ENCODE measurements around the gene TRIP10. TPM values are rescaled to one million over a fixed set of nuclear protein-coding genes. Genes with fewer than 3 reads are reported as not detected.

The TRIP10 gene
- total and polyA plus RNA-seq, 8 donors = 30.1 to 111 (median 66.8) TPM

DNA sequence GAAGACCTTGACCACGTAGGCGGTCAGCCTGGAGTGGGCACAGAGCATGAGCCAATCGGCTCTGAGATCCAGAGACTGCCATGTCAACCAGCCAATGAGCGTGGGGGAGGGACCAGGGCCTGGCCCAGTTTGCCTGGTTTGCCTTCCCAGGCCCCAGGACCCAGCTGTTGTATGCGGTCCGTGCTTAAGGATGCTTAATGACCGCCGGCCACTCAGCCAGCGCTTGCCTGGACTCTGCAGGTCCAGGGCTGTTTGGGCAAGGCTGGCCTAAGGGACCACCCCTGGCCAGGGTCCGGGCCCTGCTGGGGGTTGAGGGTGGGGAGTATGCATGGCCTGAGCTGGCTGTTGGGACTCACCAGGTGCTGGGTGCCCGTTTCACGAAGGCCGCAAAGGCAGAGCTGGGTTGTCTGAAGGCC lies 46.4 kb upstream of the TRIP10 start:
- Histone ChIP-seq H3K27ac (no peak overlapping the region), H3K36me3 (peaks cover 0 to 19% (median 8%) of the 10 kb centered on the region in 4 donors), H3K4me1 (no peaks in the 10 kb centered on the region), H3K4me3 (no peak overlapping the region), H3K9me3 (no peaks in the 10 kb centered on the region), H3K27me3 (peaks cover 0 to 13% (median 0%) of the 10 kb centered on the region in 3 donors)
- 88 to 97% (median 91%) methylated on average over 10 to 13 of the region's 13 CpGs for WGBS, 5 donors
- no peak for DNase-seq
- intact Hi-C loops (cut with DNase I; ENCODE audit: low total_unique reads) = no loop called here
- no peak for TF ChIP-seq CTCF (IDR thresholded peaks at IDR 0.05)
- no peak for TF ChIP-seq POLR2AphosphoS5 (IDR thresholded peaks at IDR 0.05)
- no peak for TF ChIP-seq EP300 (IDR thresholded peaks at IDR 0.05)
- TF ChIP-seq POLR2A (IDR thresholded peaks at IDR 0.05) = no peak

DNA sequence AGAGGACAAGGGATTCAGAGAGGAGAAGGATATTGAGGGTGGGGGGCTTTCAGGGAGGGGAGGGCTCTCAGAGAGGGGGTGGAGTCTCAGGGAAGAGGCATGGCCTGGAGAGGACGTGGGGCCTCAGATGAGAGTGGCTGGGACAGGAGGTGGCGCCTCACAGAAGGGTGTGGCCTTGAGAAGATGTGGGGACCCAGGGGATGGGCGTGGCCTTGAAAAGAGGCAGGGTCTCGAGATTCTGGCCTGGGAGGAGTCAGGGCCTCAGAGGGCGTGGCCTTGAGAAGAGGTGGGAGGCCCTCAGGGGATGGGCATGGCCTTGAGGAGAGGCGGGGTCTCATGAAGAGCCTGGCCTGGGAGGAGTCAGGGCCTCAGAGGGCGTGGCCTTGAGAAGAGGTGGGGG lies 45.8 kb upstream of the TRIP10 start:
- no peaks in the 10 kb centered on the region for H3K9me3 ChIP-seq
- H3K27ac ChIP-seq = no peak overlapping the region
- H3K4me1 ChIP-seq = no peaks in the 10 kb centered on the region
- peaks cover 0 to 13% (median 0%) of the 10 kb centered on the region in 3 donors for H3K27me3 ChIP-seq
- H3K36me3 ChIP-seq = peaks cover 0 to 19% (median 8%) of the 10 kb centered on the region in 4 donors
- no peak for DNase-seq
- no peak overlapping the region for H3K4me3 ChIP-seq
- intact Hi-C loops (cut with DNase I; ENCODE audit: low total_unique reads) = no loop called here
- 72 to 84% (median 78%) methylated on average over 5 to 7 of the region's 7 CpGs for WGBS, 5 donors
- no peak for TF ChIP-seq POLR2AphosphoS5 (IDR thresholded peaks at IDR 0.05)
- TF ChIP-seq EP300 (IDR thresholded peaks at IDR 0.05) = no peak

GRCh38 chr19:6694147-6694815 lies 45.2 kb upstream of the TRIP10 start:
- WGBS, 5 donors = 92 to 96% (median 94%) methylated on average over 18 to 25 of the region's 25 CpGs
- peaks cover 0 to 19% (median 8%) of the 10 kb centered on the region in 4 donors for H3K36me3 ChIP-seq
- no peaks in the 10 kb centered on the region for H3K9me3 ChIP-seq
- no peak for DNase-seq
- H3K27me3 ChIP-seq = peaks cover 0 to 13% (median 0%) of the 10 kb centered on the region in 3 donors
- TF ChIP-seq EP300 (IDR thresholded peaks at IDR 0.05) = no peak
- no peak overlapping the region for H3K27ac ChIP-seq
- H3K4me1 ChIP-seq = no peaks in the 10 kb centered on the region
- intact Hi-C loops (cut with DNase I; ENCODE audit: low total_unique reads) = no loop called here
- H3K4me3 ChIP-seq = no peak overlapping the region

- Histone ChIP-seq H3K4me1 (no peaks in the 10 kb centered on the region), H3K27me3 (peaks cover 0 to 8% (median 0%) of the 10 kb centered on the region in 3 donors), H3K36me3 (peaks cover 0 to 13% (median 8%) of the 10 kb centered on the region in 4 donors), H3K4me3 (no peak overlapping the region), H3K9me3 (no peaks in the 10 kb centered on the region), H3K27ac (no peak overlapping the region)
- no peak for TF ChIP-seq POLR2A (IDR thresholded peaks at IDR 0.05)
- no peak for TF ChIP-seq CTCF (IDR thresholded peaks at IDR 0.05)
- TF ChIP-seq POLR2AphosphoS5 (IDR thresholded peaks at IDR 0.05) = no peak
- no peak for TF ChIP-seq EP300 (IDR thresholded peaks at IDR 0.05)
- intact Hi-C loops (cut with DNase I; ENCODE audit: low total_unique reads) = no loop called here
- WGBS, 5 donors = 78 to 85% (median 83%) methylated on average over 18 of the region's 18 CpGs
- no peak for DNase-seq
Measured at GRCh38 chr19:6696239-6696820, 43.1 kb upstream of the TRIP10 start.

- Histone ChIP-seq H3K4me1 (no peaks in the 10 kb centered on the region), H3K9me3 (no peaks in the 10 kb centered on the region), H3K4me3 (no peak overlapping the region), H3K27ac (no peak overlapping the region), H3K36me3 (peaks cover 0 to 16% (median 8%) of the 10 kb centered on the region in 4 donors), H3K27me3 (peaks cover 0 to 14% (median 0%) of the 10 kb centered on the region in 3 donors)
- TF ChIP-seq CTCF (IDR thresholded peaks at IDR 0.05) (no peak), POLR2A (IDR thresholded peaks at IDR 0.05) (no peak), POLR2AphosphoS5 (IDR thresholded peaks at IDR 0.05) (no peak), EP300 (IDR thresholded peaks at IDR 0.05) (no peak)
- 75 to 83% (median 81%) methylated on average over 13 of the region's 13 CpGs for WGBS, 5 donors
- DNase-seq = no peak
- intact Hi-C loops (cut with DNase I; ENCODE audit: low total_unique reads) = no loop called here
Measured at GRCh38 chr19:6697291-6697690, 42.2 kb upstream of the TRIP10 start.
